Ovary (tissue), 3 donors: ENCODE data around the gene VASP.

Source experiments
- EP300 ChIP-seq: sonication (generic); formaldehyde crosslinking; IDR thresholded peaks from one replicate; pipeline ENCODE4 v1.6.1; 2017; ENCODE audit warnings: antibody characterized with exemption
- POLR2A ChIP-seq: fragments of 450-650 bp; IDR thresholded peaks from one replicate; pipeline ENCODE4 v1.6.1; 2017; ENCODE audit warnings: antibody characterized with exemption, mild to moderate bottlenecking, moderate library complexity
- TF ChIP-seq, protein P1 (sequence below), 3 donors: fragments of 450-650 bp in 2 of 3; fragments of 200-600 bp in 1 of 3; IDR thresholded peaks; one replicate each; pipeline versions ENCODE4 v1.5.1 to v1.8.0; 2016 to 2022; ENCODE audit warnings: antibody characterized with exemption in 3 of 3, mild to moderate bottlenecking in 1 of 3
- donor health status: DM: no; HTN: no; CAD: no.

DNA sequence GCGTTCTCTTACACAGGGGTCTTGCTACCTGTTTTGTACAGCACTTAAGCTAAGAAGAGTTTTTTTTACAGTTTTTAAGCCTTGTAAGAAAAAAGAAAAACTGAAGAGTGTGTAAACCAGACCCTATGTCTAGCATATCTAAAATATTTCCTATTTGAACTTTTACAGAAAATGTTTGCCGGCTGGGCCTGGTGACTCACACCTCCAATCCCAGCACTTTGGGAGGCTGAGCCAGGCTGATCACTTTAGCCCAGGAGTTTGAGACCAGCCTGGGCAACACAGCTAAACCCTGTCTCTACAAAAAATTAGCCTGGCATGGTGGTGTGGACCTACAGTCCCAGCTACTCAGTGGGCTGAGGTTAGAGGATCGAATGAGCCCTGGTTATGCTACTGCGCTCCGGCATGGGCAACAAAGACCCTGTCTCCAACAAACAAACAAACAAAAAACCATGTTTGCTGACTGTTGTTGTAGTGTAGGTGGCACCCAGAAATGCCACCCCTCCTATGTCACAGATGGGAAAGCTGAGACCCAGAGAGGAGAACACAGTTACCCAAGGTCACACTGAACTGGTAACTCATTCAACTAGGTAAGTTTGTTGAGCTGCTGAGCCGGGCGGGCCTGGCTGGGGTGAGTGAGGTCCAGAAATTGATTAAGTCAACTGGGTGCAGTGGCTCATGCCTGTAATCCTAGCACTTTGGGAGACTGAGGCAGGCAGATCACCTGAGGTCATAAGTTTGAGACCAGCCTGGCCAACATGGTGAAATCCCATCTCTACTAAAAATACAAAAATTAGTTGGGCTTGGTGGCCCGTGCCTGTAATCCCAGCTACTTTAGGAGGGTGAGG, 1.9 kb upstream of the VASP start:
- no peak for TF ChIP-seq POLR2A
- TF ChIP-seq, protein P1, sequence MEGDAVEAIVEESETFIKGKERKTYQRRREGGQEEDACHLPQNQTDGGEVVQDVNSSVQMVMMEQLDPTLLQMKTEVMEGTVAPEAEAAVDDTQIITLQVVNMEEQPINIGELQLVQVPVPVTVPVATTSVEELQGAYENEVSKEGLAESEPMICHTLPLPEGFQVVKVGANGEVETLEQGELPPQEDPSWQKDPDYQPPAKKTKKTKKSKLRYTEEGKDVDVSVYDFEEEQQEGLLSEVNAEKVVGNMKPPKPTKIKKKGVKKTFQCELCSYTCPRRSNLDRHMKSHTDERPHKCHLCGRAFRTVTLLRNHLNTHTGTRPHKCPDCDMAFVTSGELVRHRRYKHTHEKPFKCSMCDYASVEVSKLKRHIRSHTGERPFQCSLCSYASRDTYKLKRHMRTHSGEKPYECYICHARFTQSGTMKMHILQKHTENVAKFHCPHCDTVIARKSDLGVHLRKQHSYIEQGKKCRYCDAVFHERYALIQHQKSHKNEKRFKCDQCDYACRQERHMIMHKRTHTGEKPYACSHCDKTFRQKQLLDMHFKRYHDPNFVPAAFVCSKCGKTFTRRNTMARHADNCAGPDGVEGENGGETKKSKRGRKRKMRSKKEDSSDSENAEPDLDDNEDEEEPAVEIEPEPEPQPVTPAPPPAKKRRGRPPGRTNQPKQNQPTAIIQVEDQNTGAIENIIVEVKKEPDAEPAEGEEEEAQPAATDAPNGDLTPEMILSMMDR (IDR thresholded peaks at IDR 0.05) = no peak
- no peak for TF ChIP-seq EP300
